ENCODE data around the gene JOSD1. TPM values are rescaled to one million over a fixed set of nuclear protein-coding genes. Genes with fewer than 3 reads are reported as not detected.

Gene JOSD1
- polyA plus RNA-seq, 3 donors: 22.5 to 37.8 (median 34.1) TPM

- WGBS, 3 donors: 14 to 31% (median 23%) methylated on average over 6 of the region's 6 CpGs
- H3K27ac ChIP-seq (ENCODE audit: low read depth, low read length): no peak overlapping the region
These were observed 959 bp downstream of the JOSD1 start for GRCh38 chr22:38699784-38700183.

- 46 to 53% (median 50%) methylated on average over 5 of the region's 5 CpGs for WGBS, 3 donors
- H3K27ac ChIP-seq (ENCODE audit: low read depth, low read length): no peak overlapping the region
These were observed 1.6 kb downstream of the JOSD1 start for GRCh38 chr22:38699143-38699542.

- no peak overlapping the region for H3K27ac ChIP-seq (ENCODE audit: low read depth, low read length)
- WGBS, 3 donors: 82 to 89% (median 88%) methylated on average over 13 of the region's 13 CpGs
These were observed 2.2 kb downstream of the JOSD1 start for GRCh38 chr22:38698407-38699094.

- 47 to 73% (median 69%) methylated on average over 8 of the region's 8 CpGs for WGBS, 3 donors
- no peak overlapping the region for H3K27ac ChIP-seq (ENCODE audit: low read depth, low read length)
These were observed 3.2 kb downstream of the JOSD1 start for GRCh38 chr22:38697425-38698089.

GRCh38 chr22:38696606-38697424 is 3.9 kb downstream of the JOSD1 start:
- 33 to 36% (median 34%) methylated on average over 3 of the region's 3 CpGs for WGBS, 3 donors

GRCh38 chr22:38694940-38695339 is 5.8 kb downstream of the JOSD1 start:
- WGBS, 3 donors: 73 to 77% (median 75%) methylated on average over 3 of the region's 3 CpGs
- no peak overlapping the region for H3K27ac ChIP-seq (ENCODE audit: low read depth, low read length)

More at GRCh38 chr22:38696606-38697424, 3.9 kb downstream of the JOSD1 start:
- no peak overlapping the region for H3K27ac ChIP-seq (ENCODE audit: low read depth, low read length)

GRCh38 chr22:38694049-38694448 is 6.7 kb downstream of the JOSD1 start:
- 69 to 90% (median 70%) methylated on average over 2 of the region's 2 CpGs for WGBS, 3 donors
- H3K27ac ChIP-seq (ENCODE audit: low read depth, low read length): no peak overlapping the region

- H3K27ac ChIP-seq (ENCODE audit: low read depth, low read length): no peak overlapping the region
- 45 to 70% (median 57%) methylated on average over 1 of the region's 1 CpG for WGBS, 3 donors
These were observed 11.1 kb downstream of the JOSD1 start for GRCh38 chr22:38689651-38690050.

GRCh38 chr22:38685761-38686160 is 15.0 kb downstream of the JOSD1 start:
- WGBS, 3 donors: 92 to 93% (median 93%) methylated on average over 1 of the region's 1 CpG
- H3K27ac ChIP-seq (ENCODE audit: low read depth, low read length): no peak overlapping the region

- H3K27ac ChIP-seq (ENCODE audit: low read depth, low read length): no peak overlapping the region
- WGBS, 3 donors: 91 to 94% (median 92%) methylated on average over 9 of the region's 9 CpGs
These were observed 15.8 kb downstream of the JOSD1 start for GRCh38 chr22:38684895-38685294.

- WGBS, 3 donors: 0 to 1% (median 0%) methylated on average over 56 to 60 of the region's 60 CpGs
- no peak within 1 kb of the TSS for H3K27ac ChIP-seq (ENCODE audit: low read depth, low read length)
These were observed 19.0 kb downstream of the JOSD1 start, which contains the start of gene TOMM22 for GRCh38 chr22:38681582-38682335. TSS of gene TOMM22 (plus strand) at chr22:38681957. CDS start at chr22:38681979, 22 bp downstream.

GRCh38 chr22:38675833-38676232 is 24.9 kb downstream of the JOSD1 start:
- no peak overlapping the region for H3K27ac ChIP-seq (ENCODE audit: low read depth, low read length)
- whole genome bisulfite sequencing, 3 donors: 95 to 96% (median 96%) methylated on average over 3 of the region's 3 CpGs

GRCh38 chr22:38674888-38675287 is 25.9 kb downstream of the JOSD1 start:
- 76 to 85% (median 82%) methylated on average over 5 of the region's 5 CpGs for WGBS, 3 donors
- H3K27ac ChIP-seq (ENCODE audit: low read depth, low read length): no peak overlapping the region

- 5 to 12% (median 9%) methylated on average over 16 of the region's 16 CpGs for WGBS, 3 donors
These were observed 43.5 kb downstream of the JOSD1 start for GRCh38 chr22:38657045-38657909.

GRCh38 chr22:38656256-38657044 is 44.3 kb downstream of the JOSD1 start, which contains the start of the genes CBY1 and FAM227A:
TSS of gene CBY1 (plus strand) at chr22:38656638. CDS start at chr22:38668055, 11,417 bp downstream.
TSS of gene FAM227A (minus strand) at chr22:38656392. CDS start at chr22:38650168, 6,224 bp downstream.
- peak within 1 kb of the TSS; percentile 13 for H3K27ac ChIP-seq (ENCODE audit: low read depth, low read length)
- WGBS, 3 donors: 0 to 1% (median 0%) methylated on average over 66 of the region's 66 CpGs

More at GRCh38 chr22:38657045-38657909, 43.5 kb downstream of the JOSD1 start:
- no peak overlapping the region for H3K27ac ChIP-seq (ENCODE audit: low read depth, low read length)

- 8% methylated on average over 22 of the region's 22 CpGs for WGBS, 3 donors
These were observed 45.1 kb downstream of the JOSD1 start for GRCh38 chr22:38655519-38656255.

More at GRCh38 chr22:38655519-38656255, 45.1 kb downstream of the JOSD1 start:
- no peak overlapping the region for H3K27ac ChIP-seq (ENCODE audit: low read depth, low read length)
